Uterus (tissue), 2 donors: ENCODE data around the gene DIO3.

Experiments
- POLR2A ChIP-seq, 2 donors: fragments of 450-650 bp; IDR thresholded peaks; one replicate each; pipeline ENCODE4 v1.6.1; 2016; ENCODE audit warnings: antibody characterized with exemption in 2 of 2, mild to moderate bottlenecking in 1 of 2, moderate library complexity in 1 of 2
- TF ChIP-seq, protein P1 (sequence below), 4 experiments: fragments of 200-600 bp in 2 of 4; fragments of 450-650 bp in 2 of 4; sonication (generic) in 2 of 4; IDR thresholded peaks; one replicate each; pipeline ENCODE4 v1.5.1; 2016 to 2019; ENCODE audit warnings: antibody characterized with exemption in 4 of 4, mild to moderate bottlenecking in 2 of 4, moderate library complexity in 1 of 4

GRCh38 chr14:101553931-101554330 is 7.4 kb upstream of the DIO3 start:
- TF ChIP-seq, protein P1, sequence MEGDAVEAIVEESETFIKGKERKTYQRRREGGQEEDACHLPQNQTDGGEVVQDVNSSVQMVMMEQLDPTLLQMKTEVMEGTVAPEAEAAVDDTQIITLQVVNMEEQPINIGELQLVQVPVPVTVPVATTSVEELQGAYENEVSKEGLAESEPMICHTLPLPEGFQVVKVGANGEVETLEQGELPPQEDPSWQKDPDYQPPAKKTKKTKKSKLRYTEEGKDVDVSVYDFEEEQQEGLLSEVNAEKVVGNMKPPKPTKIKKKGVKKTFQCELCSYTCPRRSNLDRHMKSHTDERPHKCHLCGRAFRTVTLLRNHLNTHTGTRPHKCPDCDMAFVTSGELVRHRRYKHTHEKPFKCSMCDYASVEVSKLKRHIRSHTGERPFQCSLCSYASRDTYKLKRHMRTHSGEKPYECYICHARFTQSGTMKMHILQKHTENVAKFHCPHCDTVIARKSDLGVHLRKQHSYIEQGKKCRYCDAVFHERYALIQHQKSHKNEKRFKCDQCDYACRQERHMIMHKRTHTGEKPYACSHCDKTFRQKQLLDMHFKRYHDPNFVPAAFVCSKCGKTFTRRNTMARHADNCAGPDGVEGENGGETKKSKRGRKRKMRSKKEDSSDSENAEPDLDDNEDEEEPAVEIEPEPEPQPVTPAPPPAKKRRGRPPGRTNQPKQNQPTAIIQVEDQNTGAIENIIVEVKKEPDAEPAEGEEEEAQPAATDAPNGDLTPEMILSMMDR (IDR thresholded peaks at IDR 0.05), result no peak
- TF ChIP-seq POLR2A (IDR thresholded peaks at IDR 0.05), result no peak
